K562 (cell line): ENCODE results near the gene SLC31A1. TPM values are rescaled to one million over a fixed set of nuclear protein-coding genes. Genes with fewer than 3 reads are reported as not detected.

Source experiments
- CBFA2T2 ChIP-seq: fragments of 450-650 bp; conservative IDR thresholded peaks from 2 replicates; pipeline ENCODE4 v1.6.1; 2017; ENCODE audit warnings: mild to moderate bottlenecking
- FOXK1 ChIP-seq: sonication (generic); formaldehyde crosslinking; IDR thresholded peaks from 2 replicates; pipeline ENCODE4 v1.8.0; 2022; ENCODE audit warnings: missing genetic modification reagents, mild to moderate bottlenecking, borderline replicate concordance
- GABPB1 ChIP-seq: sonication (generic); formaldehyde crosslinking; IDR thresholded peaks from 2 replicates; pipeline ENCODE4 v1.8.0; 2022; ENCODE audit warnings: mild to moderate bottlenecking, missing genetic modification reagents
- GTF2F1 ChIP-seq: IDR thresholded peaks from 2 replicates; pipeline ENCODE4 v1.6.1; 2011; ENCODE audit warnings: low read depth, low read length, improper control_type of control experiment
- HDAC8 ChIP-seq: fragments of 450-650 bp; IDR thresholded peaks from 2 replicates; pipeline ENCODE4 v1.6.1; 2016; ENCODE audit warnings: mild to moderate bottlenecking, missing genetic modification characterization, moderate library complexity, missing compliant biosample characterization
- HMGXB4 ChIP-seq: sonication (generic); formaldehyde crosslinking; IDR thresholded peaks from 2 replicates; pipeline ENCODE4 v1.8.1; 2023; ENCODE audit warnings: mild to moderate bottlenecking, missing genetic modification reagents
- JUN ChIP-seq, 2 experiments: sonication (generic) in 1 of 2; formaldehyde crosslinking in 1 of 2; IDR thresholded peaks; 2 replicates each; pipeline versions ENCODE4 v1.6.1 to v1.8.0; 2012 to 2022; ENCODE audit warnings: borderline replicate concordance in 2 of 2, mild to moderate bottlenecking in 2 of 2, improper control_type of control experiment in 1 of 2, low read depth in 1 of 2, low read length in 1 of 2, missing genetic modification reagents in 1 of 2
- NCOA6 ChIP-seq: fragments of 450-650 bp; IDR thresholded peaks from 2 replicates; pipeline ENCODE4 v1.6.1; 2017; ENCODE audit warnings: mild to moderate bottlenecking
- PHB ChIP-seq: fragments of 250-450 bp; sonication (Bioruptor Pico); IDR thresholded peaks from 2 replicates; pipeline ENCODE4 v1.5.0; 2021
- SP2 ChIP-seq: IDR thresholded peaks from 2 replicates; pipeline ENCODE4 v1.6.1; 2011; ENCODE audit warnings: mild to moderate bottlenecking, low read depth, low read length, moderate library complexity; ENCODE audit not compliant: poor library complexity, severe bottlenecking; ENCODE audit errors: extremely low read depth
- ZNF175 ChIP-seq: fragments of 200-800 bp; sonication (Bioruptor generic); IDR thresholded peaks from 2 replicates; pipeline ENCODE4 v1.6.1; 2016; ENCODE audit warnings: low read depth, mild to moderate bottlenecking, missing genetic modification characterization, missing compliant biosample characterization
- ZNF23 ChIP-seq: fragments of 250-450 bp; sonication (Bioruptor Pico); IDR thresholded peaks from 2 replicates; pipeline ENCODE4 v1.4.0; 2020; ENCODE audit warnings: mild to moderate bottlenecking
- ZNF347 ChIP-seq: fragments of 450-650 bp; formaldehyde crosslinking; IDR thresholded peaks from 2 replicates; pipeline ENCODE4 v1.4.0; 2020; ENCODE audit warnings: low read depth, mild to moderate bottlenecking, moderate library complexity
- polyA plus RNA-seq, 8 experiments: library from polyadenylated mRNA; depleted of rRNA in 4 of 8; stranded (reverse) in 5 of 8; unstranded in 3 of 8; fragments of >200 nt; fragmentation: Nextera tagmentation in 2 of 8; fragmentation: Illumina TruSeq in 1 of 8; extraction: Ambion mirVana in 2 of 8; extraction: Trizol in 1 of 8; gene quantifications; 2 replicates each; pipeline versions ENCODE4 v1.2.1 to v1.2.3, GENCODE V29; 2011 to 2014; ENCODE audit warnings: inconsistent platforms in 1 of 8, missing spikeins in 1 of 8
- total RNA-seq, 7 experiments: library from RNA; depleted of rRNA in 6 of 7; stranded (reverse); fragments of >200 nt in 6 of 7; fragmentation: Illumina TruSeq in 2 of 7; extraction: Trizol in 2 of 7; gene quantifications; 2 replicates each; pipeline versions ENCODE4 v1.2.1 to v1.2.3, GENCODE V29; 2011 to 2021; ENCODE audit warnings: low replicate concordance in 1 of 7
- TF ChIP-seq, protein P1 (sequence below): IDR thresholded peaks from 2 replicates; pipeline ENCODE4 v1.6.1; 2012; ENCODE audit warnings: low read depth, low read length, improper control_type of control experiment, borderline replicate concordance
- TF ChIP-seq, protein P2 (sequence below): sonication (generic); formaldehyde crosslinking; IDR thresholded peaks from 2 replicates; pipeline ENCODE4 v1.8.0; 2022; ENCODE audit warnings: missing genetic modification reagents, mild to moderate bottlenecking, moderate library complexity, borderline replicate concordance
- TF ChIP-seq, protein P3 (sequence below): fragments of 200-800 bp; sonication (Bioruptor generic); IDR thresholded peaks from 2 replicates; pipeline ENCODE4 v1.6.1; 2017; ENCODE audit warnings: missing genetic modification characterization, missing compliant biosample characterization
- TF ChIP-seq, protein P4 (sequence below), 3 experiments: fragments of 200-800 bp in 1 of 3; sonication (Bioruptor generic) in 1 of 3; sonication (generic) in 1 of 3; formaldehyde crosslinking in 1 of 3; IDR thresholded peaks; 2 replicates each; pipeline versions ENCODE4 v1.6.1 to v1.8.0; 2016 to 2022; ENCODE audit warnings: mild to moderate bottlenecking in 2 of 3, missing compliant biosample characterization in 2 of 3, missing genetic modification characterization in 2 of 3, missing genetic modification reagents in 1 of 3

SLC31A1 gene
- total and polyA plus RNA-seq, 9 of the 15 experiments (the other 6 are each of a cell fraction or from before 2014, with no cell fraction given) = 15.4 to 40.7 (median 25.9) TPM

GRCh38 chr9:113309204-113309813 is 88.0 kb downstream of the SLC31A1 start (continued):
- TF ChIP-seq, protein P1, sequence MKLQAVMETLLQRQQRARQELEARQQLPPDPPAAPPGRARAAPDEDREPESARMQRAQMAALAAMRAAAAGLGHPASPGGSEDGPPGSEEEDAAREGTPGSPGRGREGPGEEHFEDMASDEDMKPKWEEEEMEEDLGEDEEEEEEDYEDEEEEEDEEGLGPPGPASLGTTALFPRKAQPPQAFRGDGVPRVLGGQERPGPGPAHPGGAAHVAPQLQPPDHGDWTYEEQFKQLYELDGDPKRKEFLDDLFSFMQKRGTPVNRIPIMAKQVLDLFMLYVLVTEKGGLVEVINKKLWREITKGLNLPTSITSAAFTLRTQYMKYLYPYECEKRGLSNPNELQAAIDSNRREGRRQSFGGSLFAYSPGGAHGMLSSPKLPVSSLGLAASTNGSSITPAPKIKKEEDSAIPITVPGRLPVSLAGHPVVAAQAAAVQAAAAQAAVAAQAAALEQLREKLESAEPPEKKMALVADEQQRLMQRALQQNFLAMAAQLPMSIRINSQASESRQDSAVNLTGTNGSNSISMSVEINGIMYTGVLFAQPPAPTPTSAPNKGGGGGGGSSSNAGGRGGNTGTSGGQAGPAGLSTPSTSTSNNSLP = no peak
- TF ChIP-seq PHB (CRISPR knock-in tag) = no peak
- TF ChIP-seq FOXK1 (CRISPR knock-in tag) = no peak
- TF ChIP-seq ZNF23 (CRISPR knock-in tag) = no peak
- TF ChIP-seq ZNF175 (CRISPR knock-in tag) = no peak
- no peak for TF ChIP-seq SP2
- TF ChIP-seq GTF2F1 = no peak
- TF ChIP-seq, protein P2, sequence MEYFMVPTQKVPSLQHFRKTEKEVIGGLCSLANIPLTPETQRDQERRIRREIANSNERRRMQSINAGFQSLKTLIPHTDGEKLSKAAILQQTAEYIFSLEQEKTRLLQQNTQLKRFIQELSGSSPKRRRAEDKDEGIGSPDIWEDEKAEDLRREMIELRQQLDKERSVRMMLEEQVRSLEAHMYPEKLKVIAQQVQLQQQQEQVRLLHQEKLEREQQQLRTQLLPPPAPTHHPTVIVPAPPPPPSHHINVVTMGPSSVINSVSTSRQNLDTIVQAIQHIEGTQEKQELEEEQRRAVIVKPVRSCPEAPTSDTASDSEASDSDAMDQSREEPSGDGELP (CRISPR knock-in tag) = no peak
- TF ChIP-seq, protein P3, sequence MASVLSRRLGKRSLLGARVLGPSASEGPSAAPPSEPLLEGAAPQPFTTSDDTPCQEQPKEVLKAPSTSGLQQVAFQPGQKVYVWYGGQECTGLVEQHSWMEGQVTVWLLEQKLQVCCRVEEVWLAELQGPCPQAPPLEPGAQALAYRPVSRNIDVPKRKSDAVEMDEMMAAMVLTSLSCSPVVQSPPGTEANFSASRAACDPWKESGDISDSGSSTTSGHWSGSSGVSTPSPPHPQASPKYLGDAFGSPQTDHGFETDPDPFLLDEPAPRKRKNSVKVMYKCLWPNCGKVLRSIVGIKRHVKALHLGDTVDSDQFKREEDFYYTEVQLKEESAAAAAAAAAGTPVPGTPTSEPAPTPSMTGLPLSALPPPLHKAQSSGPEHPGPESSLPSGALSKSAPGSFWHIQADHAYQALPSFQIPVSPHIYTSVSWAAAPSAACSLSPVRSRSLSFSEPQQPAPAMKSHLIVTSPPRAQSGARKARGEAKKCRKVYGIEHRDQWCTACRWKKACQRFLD = no peak
- no peak for TF ChIP-seq JUN (IDR thresholded peaks at IDR 0.05; ENCODE audit: borderline replicate concordance, low read depth, low read length)
- no peak for TF ChIP-seq JUN (CRISPR knock-in tag; IDR thresholded peaks at IDR 0.05; ENCODE audit: borderline replicate concordance)
- TF ChIP-seq GABPB1 (CRISPR knock-in tag) = no peak
- TF ChIP-seq HMGXB4 (CRISPR knock-in tag) = no peak
- no peak for TF ChIP-seq HDAC8
- no peak for TF ChIP-seq NCOA6
- no peak for TF ChIP-seq ZNF347
- TF ChIP-seq CBFA2T2 = no peak
- TF ChIP-seq, protein P4, sequence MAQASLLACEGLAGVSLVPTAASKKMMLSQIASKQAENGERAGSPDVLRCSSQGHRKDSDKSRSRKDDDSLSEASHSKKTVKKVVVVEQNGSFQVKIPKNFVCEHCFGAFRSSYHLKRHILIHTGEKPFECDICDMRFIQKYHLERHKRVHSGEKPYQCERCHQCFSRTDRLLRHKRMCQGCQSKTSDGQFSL (CRISPR knock-in tag; IDR thresholded peaks at IDR 0.05) = no peak
- TF ChIP-seq, protein P4 (tag; IDR thresholded peaks at IDR 0.05) = no peak
